ENCODE measurements around the gene KIF22. TPM values are rescaled to one million over a fixed set of nuclear protein-coding genes. Genes with fewer than 3 reads are reported as not detected.

The KIF22 gene
- polyA plus RNA-seq, 1 donor: 40.9 TPM

DNA sequence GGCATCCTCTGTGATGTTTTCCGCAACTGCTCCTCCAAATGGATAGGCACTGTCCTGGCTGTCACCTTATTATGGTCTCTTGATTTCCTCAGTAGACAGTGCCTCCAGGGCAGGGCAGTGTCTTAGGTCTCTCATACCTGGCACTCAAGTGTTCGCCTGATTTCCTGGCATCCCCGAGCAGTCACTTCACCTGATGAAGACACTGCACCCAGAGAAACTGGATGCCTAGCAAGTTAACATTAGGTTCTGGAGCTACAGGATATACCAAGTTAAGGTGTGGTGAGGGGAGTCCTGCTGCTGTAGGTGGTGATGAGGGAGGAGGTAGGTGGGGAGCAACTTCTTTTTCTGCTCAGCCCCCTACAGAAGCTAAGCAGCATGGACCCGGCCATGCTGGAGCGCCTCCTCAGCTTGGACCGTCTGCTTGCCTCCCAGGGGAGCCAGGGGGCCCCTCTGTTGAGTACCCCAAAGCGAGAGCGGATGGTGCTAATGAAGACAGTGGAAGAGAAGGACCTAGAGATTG lies 11.9 kb downstream of the KIF22 start:
- Histone ChIP-seq H3K9me3 (ENCODE audit: control insufficient read depth, low read depth, low read length) (no peaks in the 10 kb centered on the region), H3K27ac (ENCODE audit: low read length) (no peak overlapping the region), H3K4me1 (ENCODE audit: control insufficient read depth, insufficient read depth, low read length) (peaks cover 9% of the 10 kb centered on the region), H3K36me3 (ENCODE audit: control insufficient read depth, insufficient read depth, low read length) (peaks cover 58% of the 10 kb centered on the region), H3K4me3 (ENCODE audit: low read length) (no peak overlapping the region), H3K27me3 (ENCODE audit: control insufficient read depth, insufficient read depth, low read length) (no peaks in the 10 kb centered on the region)
- WGBS (ENCODE audit: insufficient coverage, low lambda C conversion rate): no CpG with 5 or more reads among the region's 8 CpGs
- no peak for DNase-seq

DNA sequence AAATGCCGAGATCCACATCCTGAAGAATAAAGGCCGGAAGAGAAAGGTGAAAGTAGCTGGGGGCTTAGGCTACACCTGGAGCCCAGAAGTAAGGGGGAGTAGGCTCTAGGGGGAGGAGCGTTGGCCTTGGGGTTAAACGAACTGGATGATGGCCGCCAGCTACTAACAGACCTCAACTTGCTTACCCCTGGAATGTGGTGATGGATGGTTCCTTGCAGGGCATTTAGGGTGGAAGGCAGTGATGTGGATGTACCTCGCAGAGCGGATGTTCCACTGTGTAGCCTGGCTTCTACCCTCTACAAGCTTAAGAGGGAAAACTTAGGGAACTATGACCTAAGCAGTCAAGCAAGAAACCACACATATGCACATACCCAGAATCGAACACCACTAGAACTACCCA lies 13.5 kb downstream of the KIF22 start:
- no CpG with 5 or more reads among the region's 8 CpGs for WGBS (ENCODE audit: insufficient coverage, low lambda C conversion rate)
- H3K36me3 ChIP-seq (ENCODE audit: control insufficient read depth, insufficient read depth, low read length): peaks cover 49% of the 10 kb centered on the region
- H3K4me3 ChIP-seq (ENCODE audit: low read length): no peak overlapping the region
- no peak overlapping the region for H3K27ac ChIP-seq (ENCODE audit: low read length)
- H3K4me1 ChIP-seq (ENCODE audit: control insufficient read depth, insufficient read depth, low read length): peaks cover 21% of the 10 kb centered on the region
- H3K9me3 ChIP-seq (ENCODE audit: control insufficient read depth, low read depth, low read length): no peaks in the 10 kb centered on the region
- no peak for DNase-seq
- no peaks in the 10 kb centered on the region for H3K27me3 ChIP-seq (ENCODE audit: control insufficient read depth, insufficient read depth, low read length)

DNA sequence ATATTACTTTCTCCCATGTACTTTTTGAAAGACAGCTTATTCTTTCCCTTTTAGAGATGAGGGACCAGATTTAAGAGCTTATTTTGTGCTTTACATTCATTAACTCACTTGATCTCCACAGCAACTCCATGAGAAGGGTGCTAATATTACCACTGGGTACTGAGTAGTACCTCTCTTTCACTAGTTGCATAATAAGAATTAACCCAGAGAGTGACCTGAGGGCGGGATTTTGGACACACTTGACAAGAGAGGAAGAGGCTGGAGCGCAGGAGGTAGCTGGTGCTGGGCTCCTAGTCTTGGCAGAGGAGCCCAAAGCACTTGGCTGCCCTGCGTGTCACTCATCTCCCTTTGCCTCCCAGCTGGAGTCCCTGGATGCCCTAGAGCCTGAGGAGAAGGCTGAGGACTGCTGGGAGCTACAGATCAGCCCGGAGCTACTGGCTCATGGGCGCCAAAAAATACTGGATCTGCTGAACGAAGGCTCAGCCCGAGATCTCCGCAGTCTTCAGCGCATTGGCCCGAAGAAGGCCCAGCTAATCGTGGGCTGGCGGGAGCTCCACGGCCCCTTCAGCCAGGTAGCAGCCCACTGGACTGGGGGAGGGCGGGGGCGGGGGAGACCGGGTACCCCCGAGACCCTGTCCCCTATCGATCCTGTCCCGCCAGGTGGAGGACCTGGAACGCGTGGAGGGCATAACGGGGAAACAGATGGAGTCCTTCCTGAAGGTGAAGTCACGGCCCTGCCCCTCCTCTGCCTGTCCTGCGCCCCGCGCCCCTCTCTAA lies 14.1 kb downstream of the KIF22 start:
- peak overlapping the region; percentile 83 for H3K27ac ChIP-seq (ENCODE audit: low read length)
- H3K27me3 ChIP-seq (ENCODE audit: control insufficient read depth, insufficient read depth, low read length): no peaks in the 10 kb centered on the region
- DNase-seq: no peak
- 69% methylated on average over 2 of the region's 26 CpGs for WGBS (ENCODE audit: insufficient coverage, low lambda C conversion rate)
- H3K36me3 ChIP-seq (ENCODE audit: control insufficient read depth, insufficient read depth, low read length): peaks cover 49% of the 10 kb centered on the region
- no peaks in the 10 kb centered on the region for H3K9me3 ChIP-seq (ENCODE audit: control insufficient read depth, low read depth, low read length)
- peaks cover 27% of the 10 kb centered on the region for H3K4me1 ChIP-seq (ENCODE audit: control insufficient read depth, insufficient read depth, low read length)
- peak overlapping the region; percentile 68 for H3K4me3 ChIP-seq (ENCODE audit: low read length)

DNA sequence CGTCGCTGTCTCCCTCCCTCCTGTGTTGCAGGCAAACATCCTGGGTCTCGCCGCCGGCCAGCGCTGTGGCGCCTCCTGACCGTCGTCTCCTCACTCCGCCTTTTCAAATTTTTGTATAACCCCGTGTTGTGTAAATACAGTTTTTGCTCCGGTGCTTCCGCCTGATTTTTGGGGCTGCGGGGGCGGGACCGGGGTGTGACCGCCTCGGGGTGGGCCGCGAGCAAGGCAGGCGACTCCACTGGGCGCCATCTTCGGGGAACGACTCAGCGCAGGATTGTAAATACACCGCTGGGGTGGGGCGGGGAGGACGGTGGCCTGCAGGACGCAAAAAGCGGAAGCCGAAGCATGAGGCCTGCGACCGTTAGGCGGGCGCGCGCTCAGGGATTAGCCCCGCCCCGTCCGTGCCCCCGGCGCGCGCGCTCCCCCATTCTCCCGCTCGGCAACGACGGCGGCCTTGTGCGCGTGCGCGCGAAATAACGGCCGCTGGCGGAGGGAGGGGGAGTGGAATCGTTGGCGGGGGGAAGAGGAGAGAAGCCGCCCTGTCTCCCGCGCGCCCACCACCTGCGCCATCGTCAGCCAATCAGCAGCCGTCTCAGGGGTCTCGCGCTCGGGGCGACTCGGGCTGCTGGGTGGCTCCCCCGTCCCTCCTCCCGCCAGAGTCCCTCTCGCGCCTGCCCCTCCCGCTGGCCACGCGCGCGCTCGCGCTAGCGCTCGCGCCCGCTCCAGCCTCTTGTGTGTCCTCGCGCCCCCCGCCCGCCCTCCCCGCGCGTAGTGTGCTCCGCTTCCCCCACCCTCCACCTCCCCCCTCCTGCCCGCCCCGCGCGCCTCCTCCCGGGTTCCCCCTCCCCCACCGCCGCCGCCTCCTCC lies 14.9 kb downstream of the KIF22 start:
- Histone ChIP-seq H3K4me1 (ENCODE audit: control insufficient read depth, insufficient read depth, low read length) (peaks cover 35% of the 10 kb centered on the region), H3K36me3 (ENCODE audit: control insufficient read depth, insufficient read depth, low read length) (peaks cover 51% of the 10 kb centered on the region), H3K27ac (ENCODE audit: low read length) (peak overlapping the region; percentile 83), H3K9me3 (ENCODE audit: control insufficient read depth, low read depth, low read length) (no peaks in the 10 kb centered on the region), H3K27me3 (ENCODE audit: control insufficient read depth, insufficient read depth, low read length) (no peaks in the 10 kb centered on the region), H3K4me3 (ENCODE audit: low read length) (peak overlapping the region; percentile 68)
- DNase-seq: peak; percentile 97 to 98
- no CpG with 5 or more reads among the region's 103 CpGs for WGBS (ENCODE audit: insufficient coverage, low lambda C conversion rate)

DNA sequence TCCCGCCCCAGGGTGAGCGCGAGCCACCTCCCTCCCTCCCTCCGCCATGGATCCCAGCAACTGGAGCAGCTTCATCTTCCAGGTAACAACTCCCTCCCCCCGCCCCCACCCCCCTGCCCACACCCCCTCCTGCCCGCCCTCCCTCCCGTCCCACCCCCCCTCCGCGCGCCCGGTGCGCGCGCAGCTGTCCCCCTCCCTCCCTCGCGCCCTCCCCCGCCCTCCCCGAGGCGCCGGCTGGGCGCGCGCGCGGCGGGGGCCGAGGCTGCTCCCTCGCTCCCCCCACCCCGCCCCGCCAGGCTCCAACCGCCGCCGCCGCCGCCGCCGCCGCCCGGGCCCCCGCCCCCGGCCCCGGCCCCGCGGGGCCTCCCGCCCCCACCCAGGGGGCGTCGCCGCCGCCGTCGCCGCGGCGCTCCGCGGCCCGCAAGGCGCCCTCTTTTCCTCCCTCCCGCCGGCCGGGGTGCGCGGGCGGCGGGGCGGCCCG lies 15.6 kb downstream of the KIF22 start, which contains the start of gene MAZ:
Gene MAZ, plus strand, starts transcription at position 431 of the 481 bp plus-strand sequence. CDS start 173 bp downstream, outside the sequence.
- Histone ChIP-seq H3K4me1 (ENCODE audit: control insufficient read depth, insufficient read depth, low read length) (peaks cover 40% of the 10 kb centered on the region), H3K4me3 (ENCODE audit: low read length) (peak within 1 kb of the TSS; percentile 72), H3K27me3 (ENCODE audit: control insufficient read depth, insufficient read depth, low read length) (no peaks in the 10 kb centered on the region), H3K27ac (ENCODE audit: low read length) (peak within 1 kb of the TSS; percentile 86), H3K9me3 (ENCODE audit: control insufficient read depth, low read depth, low read length) (no peaks in the 10 kb centered on the region), H3K36me3 (ENCODE audit: control insufficient read depth, insufficient read depth, low read length) (peaks cover 46% of the 10 kb centered on the region)
- peak in 1 of 2 donors; percentile 86 for DNase-seq
- no CpG with 5 or more reads among the region's 67 CpGs for WGBS (ENCODE audit: insufficient coverage, low lambda C conversion rate)

DNA sequence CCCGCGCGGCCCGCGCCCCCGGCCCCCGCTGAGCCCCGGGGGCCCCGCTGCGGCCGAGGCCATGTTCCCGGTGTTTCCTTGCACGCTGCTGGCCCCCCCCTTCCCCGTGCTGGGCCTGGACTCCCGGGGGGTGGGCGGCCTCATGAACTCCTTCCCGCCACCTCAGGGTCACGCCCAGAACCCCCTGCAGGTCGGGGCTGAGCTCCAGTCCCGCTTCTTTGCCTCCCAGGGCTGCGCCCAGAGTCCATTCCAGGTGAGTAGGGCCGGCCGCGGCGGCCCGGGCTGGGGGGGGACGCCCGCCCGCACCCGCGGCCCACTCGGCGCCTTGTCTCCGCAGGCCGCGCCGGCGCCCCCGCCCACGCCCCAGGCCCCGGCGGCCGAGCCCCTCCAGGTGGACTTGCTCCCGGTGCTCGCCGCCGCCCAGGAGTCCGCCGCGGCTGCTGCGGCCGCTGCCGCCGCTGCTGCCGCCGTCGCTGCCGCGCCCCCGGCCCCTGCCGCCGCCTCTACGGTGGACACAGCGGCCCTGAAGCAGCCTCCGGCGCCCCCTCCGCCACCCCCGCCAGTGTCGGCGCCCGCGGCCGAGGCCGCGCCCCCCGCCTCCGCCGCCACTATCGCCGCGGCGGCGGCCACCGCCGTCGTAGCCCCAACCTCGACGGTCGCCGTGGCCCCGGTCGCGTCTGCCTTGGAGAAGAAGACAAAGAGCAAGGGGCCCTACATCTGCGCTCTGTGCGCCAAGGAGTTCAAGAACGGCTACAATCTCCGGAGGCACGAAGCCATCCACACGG lies 16.3 kb downstream of the KIF22 start:
- H3K27me3 ChIP-seq (ENCODE audit: control insufficient read depth, insufficient read depth, low read length): no peaks in the 10 kb centered on the region
- peaks cover 40% of the 10 kb centered on the region for H3K36me3 ChIP-seq (ENCODE audit: control insufficient read depth, insufficient read depth, low read length)
- H3K4me1 ChIP-seq (ENCODE audit: control insufficient read depth, insufficient read depth, low read length): peaks cover 46% of the 10 kb centered on the region
- H3K9me3 ChIP-seq (ENCODE audit: control insufficient read depth, low read depth, low read length): no peaks in the 10 kb centered on the region
- peak overlapping the region; percentile 72 for H3K4me3 ChIP-seq (ENCODE audit: low read length)
- peak overlapping the region; percentile 86 for H3K27ac ChIP-seq (ENCODE audit: low read length)
- peak in 1 of 2 donors; percentile 78 for DNase-seq
- no CpG with 5 or more reads among the region's 99 CpGs for WGBS (ENCODE audit: insufficient coverage, low lambda C conversion rate)

DNA sequence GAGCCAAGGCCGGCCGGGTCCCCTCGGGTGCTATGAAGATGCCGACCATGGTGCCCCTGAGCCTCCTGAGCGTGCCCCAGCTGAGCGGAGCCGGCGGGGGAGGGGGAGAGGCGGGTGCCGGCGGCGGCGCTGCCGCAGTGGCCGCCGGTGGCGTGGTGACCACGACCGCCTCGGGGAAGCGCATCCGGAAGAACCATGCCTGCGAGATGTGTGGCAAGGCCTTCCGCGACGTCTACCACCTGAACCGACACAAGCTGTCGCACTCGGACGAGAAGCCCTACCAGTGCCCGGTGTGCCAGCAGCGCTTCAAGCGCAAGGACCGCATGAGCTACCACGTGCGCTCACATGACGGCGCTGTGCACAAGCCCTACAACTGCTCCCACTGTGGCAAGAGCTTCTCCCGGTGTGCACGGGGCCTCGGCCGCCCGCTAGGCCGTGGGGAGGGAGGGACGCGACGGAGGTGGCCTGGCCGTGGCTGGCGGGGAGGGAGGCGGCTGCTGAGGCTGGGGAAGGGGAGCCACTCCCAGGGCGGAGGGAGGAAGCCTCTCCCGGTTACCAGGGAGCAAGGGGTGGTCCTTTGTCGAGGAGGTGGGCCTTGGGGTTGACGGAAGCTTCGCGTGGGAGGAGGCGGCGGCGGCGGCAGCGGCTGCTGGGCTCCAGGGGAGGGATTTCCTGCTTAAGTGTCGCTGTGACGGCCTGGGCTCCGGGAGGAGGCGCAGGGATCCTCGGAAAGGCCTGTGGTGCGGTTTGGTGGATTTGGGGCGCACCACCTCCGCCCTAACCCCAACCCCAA lies 17.1 kb downstream of the KIF22 start:
- H3K27ac ChIP-seq (ENCODE audit: low read length): peak overlapping the region; percentile 86
- peak overlapping the region; percentile 49 for H3K4me3 ChIP-seq (ENCODE audit: low read length)
- H3K4me1 ChIP-seq (ENCODE audit: control insufficient read depth, insufficient read depth, low read length): peaks cover 52% of the 10 kb centered on the region
- peaks cover 6% of the 10 kb centered on the region for H3K27me3 ChIP-seq (ENCODE audit: control insufficient read depth, insufficient read depth, low read length)
- DNase-seq: peak; percentile 88 to 93
- no CpG with 5 or more reads among the region's 69 CpGs for WGBS (ENCODE audit: insufficient coverage, low lambda C conversion rate)
- H3K9me3 ChIP-seq (ENCODE audit: control insufficient read depth, low read depth, low read length): no peaks in the 10 kb centered on the region
- peaks cover 35% of the 10 kb centered on the region for H3K36me3 ChIP-seq (ENCODE audit: control insufficient read depth, insufficient read depth, low read length)

DNA sequence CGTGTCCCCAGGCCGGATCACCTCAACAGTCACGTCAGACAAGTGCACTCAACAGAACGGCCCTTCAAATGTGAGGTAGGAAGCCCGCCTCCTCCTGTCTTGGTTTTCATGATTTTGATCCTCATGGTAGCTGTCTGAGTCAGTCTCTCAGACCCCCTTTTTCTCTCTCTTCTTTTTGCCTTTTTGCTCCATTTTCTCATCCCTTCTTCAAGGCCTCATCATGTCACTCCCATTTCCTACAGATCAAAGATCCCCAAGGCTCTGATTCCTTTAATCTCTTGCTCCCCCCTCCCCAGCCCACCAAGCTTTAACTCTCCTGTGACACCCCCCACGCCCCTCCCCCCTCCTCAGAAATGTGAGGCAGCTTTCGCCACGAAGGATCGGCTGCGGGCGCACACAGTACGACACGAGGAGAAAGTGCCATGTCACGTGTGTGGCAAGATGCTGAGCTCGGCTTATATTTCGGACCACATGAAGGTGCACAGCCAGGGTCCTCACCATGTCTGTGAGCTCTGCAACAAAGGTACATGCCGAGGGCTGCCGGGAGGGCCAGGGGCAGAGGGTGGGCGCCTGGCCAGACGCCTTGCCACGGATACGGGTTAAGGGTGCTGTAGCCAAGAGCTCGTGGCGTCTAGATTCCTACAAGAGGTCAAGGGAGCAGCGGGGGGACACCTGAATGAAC lies 17.8 kb downstream of the KIF22 start:
- peaks cover 56% of the 10 kb centered on the region for H3K4me1 ChIP-seq (ENCODE audit: control insufficient read depth, insufficient read depth, low read length)
- H3K4me3 ChIP-seq (ENCODE audit: low read length): peak overlapping the region; percentile 49
- DNase-seq: no peak
- peaks cover 28% of the 10 kb centered on the region for H3K36me3 ChIP-seq (ENCODE audit: control insufficient read depth, insufficient read depth, low read length)
- H3K27ac ChIP-seq (ENCODE audit: low read length): peak overlapping the region; percentile 86
- no peaks in the 10 kb centered on the region for H3K9me3 ChIP-seq (ENCODE audit: control insufficient read depth, low read depth, low read length)
- peaks cover 13% of the 10 kb centered on the region for H3K27me3 ChIP-seq (ENCODE audit: control insufficient read depth, insufficient read depth, low read length)
- no CpG with 5 or more reads among the region's 25 CpGs for WGBS (ENCODE audit: insufficient coverage, low lambda C conversion rate)
